Uterus (tissue), 4 donors: ENCODE data around the gene MKLN1. TPM values are rescaled to one million over a fixed set of nuclear protein-coding genes. Genes with fewer than 3 reads are reported as not detected.
A peak's percentile ranks its signal among the peaks of the same experiment; 100 is the strongest.

Experiments
- DNase-seq, 2 donors: peaks; one replicate each; pipeline ENCODE4 v3.0.0-alpha.2; 2019 to 2020
- H3K27ac ChIP-seq, 2 donors: fragments of 200-600 bp; sonication (generic); 1 replicate in 1 of 2; 2 replicates in 1 of 2; pipeline ENCODE4 v1.5.1; 2016 to 2018
- H3K27me3 ChIP-seq, 2 donors: fragments of 200-600 bp; sonication (generic); one replicate each; pipeline ENCODE4 v1.5.1; 2018 to 2019; ENCODE audit warnings: control low read depth in 1 of 2
- H3K36me3 ChIP-seq, 2 donors: fragments of 200-600 bp; sonication (generic); one replicate each; pipeline ENCODE4 v1.5.1; 2019; ENCODE audit warnings: control low read depth in 1 of 2
- H3K4me1 ChIP-seq, 2 donors: fragments of 200-600 bp; sonication (generic); one replicate each; pipeline ENCODE4 v1.5.1; 2018 to 2019; ENCODE audit warnings: control low read depth in 1 of 2
- H3K4me3 ChIP-seq, 2 donors: fragments of 200-600 bp; sonication (generic); 1 replicate in 1 of 2; 2 replicates in 1 of 2; pipeline ENCODE4 v1.5.1; 2018 to 2019; ENCODE audit warnings: mild to moderate bottlenecking in 1 of 2
- H3K9me3 ChIP-seq, 2 donors: fragments of 200-600 bp; sonication (generic); one replicate each; pipeline ENCODE4 v1.5.1; 2019; ENCODE audit warnings: control low read depth in 1 of 2
- POLR2A ChIP-seq, 2 donors: fragments of 450-650 bp; IDR thresholded peaks; one replicate each; pipeline ENCODE4 v1.6.1; 2016; ENCODE audit warnings: antibody characterized with exemption in 2 of 2, mild to moderate bottlenecking in 1 of 2, moderate library complexity in 1 of 2
- intact Hi-C: fragments of 100-400 bp; cut with DNase I; formaldehyde crosslinking; loops from one replicate; pipeline ENCODE4 v1.15.1; 2023; ENCODE audit warnings: low total_unique reads
- total RNA-seq, 4 donors: library from RNA; depleted of rRNA in 3 of 4; stranded (reverse); fragments of >200 nt in 3 of 4; gene quantifications; one replicate each; pipeline versions ENCODE4 v1.1.0 to v1.2.4, GENCODE V29; 2014 to 2023
- TF ChIP-seq, protein P1 (sequence below), 4 experiments: fragments of 200-600 bp in 2 of 4; fragments of 450-650 bp in 2 of 4; sonication (generic) in 2 of 4; IDR thresholded peaks; one replicate each; pipeline ENCODE4 v1.5.1; 2016 to 2019; ENCODE audit warnings: antibody characterized with exemption in 4 of 4, mild to moderate bottlenecking in 2 of 4, moderate library complexity in 1 of 4
- donor health status: DM: yes; HTN: yes; CAD: no.

The MKLN1 gene
- total RNA-seq, 4 donors from 2014 or later, result 52.9 to 311 (median 128) TPM

DNA sequence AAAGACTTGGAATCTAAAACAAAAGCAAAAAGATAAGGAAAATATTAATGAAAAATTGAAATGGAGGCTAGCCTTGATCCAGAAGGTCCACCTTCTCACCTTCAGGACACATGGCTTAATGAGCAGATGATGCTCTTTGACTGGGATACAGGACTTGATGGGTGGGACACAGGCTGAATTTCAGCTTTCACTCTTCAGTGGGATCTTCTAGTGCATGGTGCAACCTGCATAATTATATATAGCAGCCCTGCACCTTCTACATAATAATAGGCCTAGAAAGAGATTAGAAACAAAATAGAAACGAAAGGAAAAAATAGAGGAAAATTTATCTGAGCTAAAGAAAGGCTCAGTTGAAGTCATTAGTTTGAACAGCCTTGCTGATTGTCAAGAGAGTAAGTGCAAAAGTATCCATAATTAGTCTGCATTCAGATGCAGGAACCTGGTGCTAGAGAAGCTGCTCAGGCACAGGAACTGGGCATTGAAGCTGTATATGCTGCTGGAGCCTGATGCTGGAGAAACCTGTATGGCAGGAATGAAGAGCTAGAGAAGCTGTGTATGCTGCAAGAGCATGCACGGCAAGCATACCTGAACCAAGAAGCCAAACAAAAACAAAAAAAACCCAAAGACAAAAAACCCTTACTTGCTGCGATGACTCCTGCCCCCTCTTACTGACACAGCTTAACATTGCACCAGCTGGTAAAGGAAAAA, 19.4 kb downstream of the MKLN1 start:
- DNase-seq, result no peak
- Histone ChIP-seq H3K4me1 (peaks cover 0 to 6% of the 10 kb centered on the region in 2 donors), H3K27ac (no peak overlapping the region), H3K27me3 (no peaks in the 10 kb centered on the region), H3K4me3 (no peak overlapping the region), H3K9me3 (no peaks in the 10 kb centered on the region), H3K36me3 (no peaks in the 10 kb centered on the region)
- intact Hi-C loops, result no loop called here
- no peak for TF ChIP-seq POLR2A (IDR thresholded peaks at IDR 0.05)
- TF ChIP-seq, protein P1, sequence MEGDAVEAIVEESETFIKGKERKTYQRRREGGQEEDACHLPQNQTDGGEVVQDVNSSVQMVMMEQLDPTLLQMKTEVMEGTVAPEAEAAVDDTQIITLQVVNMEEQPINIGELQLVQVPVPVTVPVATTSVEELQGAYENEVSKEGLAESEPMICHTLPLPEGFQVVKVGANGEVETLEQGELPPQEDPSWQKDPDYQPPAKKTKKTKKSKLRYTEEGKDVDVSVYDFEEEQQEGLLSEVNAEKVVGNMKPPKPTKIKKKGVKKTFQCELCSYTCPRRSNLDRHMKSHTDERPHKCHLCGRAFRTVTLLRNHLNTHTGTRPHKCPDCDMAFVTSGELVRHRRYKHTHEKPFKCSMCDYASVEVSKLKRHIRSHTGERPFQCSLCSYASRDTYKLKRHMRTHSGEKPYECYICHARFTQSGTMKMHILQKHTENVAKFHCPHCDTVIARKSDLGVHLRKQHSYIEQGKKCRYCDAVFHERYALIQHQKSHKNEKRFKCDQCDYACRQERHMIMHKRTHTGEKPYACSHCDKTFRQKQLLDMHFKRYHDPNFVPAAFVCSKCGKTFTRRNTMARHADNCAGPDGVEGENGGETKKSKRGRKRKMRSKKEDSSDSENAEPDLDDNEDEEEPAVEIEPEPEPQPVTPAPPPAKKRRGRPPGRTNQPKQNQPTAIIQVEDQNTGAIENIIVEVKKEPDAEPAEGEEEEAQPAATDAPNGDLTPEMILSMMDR (IDR thresholded peaks at IDR 0.05), result no peak

DNA sequence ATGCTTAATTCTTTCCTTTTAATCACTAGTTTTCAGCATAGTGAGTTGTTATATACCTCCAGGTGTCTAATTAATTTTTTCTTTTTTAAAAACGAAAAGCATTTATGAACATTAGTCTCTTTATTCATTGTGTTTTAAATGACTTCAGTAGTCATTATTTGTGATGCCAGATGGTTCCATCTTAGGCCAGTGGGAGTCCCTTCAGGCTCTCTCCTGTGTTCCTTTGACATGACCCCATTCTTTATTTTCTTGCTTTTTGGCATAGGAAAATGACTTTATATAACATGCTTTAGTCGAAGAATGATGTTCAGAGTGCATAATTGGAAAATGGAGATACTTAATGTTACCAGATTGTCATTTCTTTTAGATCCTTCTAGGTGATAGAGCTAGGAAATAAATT, 24.4 kb downstream of the MKLN1 start:
- Histone ChIP-seq H3K27ac (peak overlapping the region in 1 of 2 donors; percentile 48), H3K4me1 (peaks cover 0 to 23% of the 10 kb centered on the region in 2 donors), H3K4me3 (no peak overlapping the region), H3K9me3 (no peaks in the 10 kb centered on the region), H3K27me3 (no peaks in the 10 kb centered on the region), H3K36me3 (no peaks in the 10 kb centered on the region)
- intact Hi-C loops, result no loop called here
- DNase-seq, result no peak
- TF ChIP-seq POLR2A (IDR thresholded peaks at IDR 0.05), result no peak
- TF ChIP-seq, protein P1 (IDR thresholded peaks at IDR 0.05), result no peak

DNA sequence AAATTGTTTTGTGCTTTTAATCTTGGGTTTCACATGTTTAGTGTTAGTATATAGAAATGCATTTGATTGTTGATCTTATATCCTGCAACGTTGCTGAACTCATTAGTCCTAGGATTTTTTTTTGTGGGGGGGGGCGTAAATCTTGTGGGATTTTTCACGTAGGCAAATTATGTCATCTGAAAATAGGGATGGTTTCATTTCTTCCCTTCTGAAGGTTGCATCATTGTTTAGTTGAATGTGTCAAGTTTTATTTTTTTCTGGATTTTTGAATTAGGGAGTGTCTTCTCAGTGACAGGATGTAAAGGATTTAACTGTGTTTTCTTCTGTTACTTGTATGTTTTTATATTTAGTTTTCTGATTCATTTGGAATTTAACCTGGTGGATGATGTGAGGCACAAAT, 26.7 kb downstream of the MKLN1 start:
- peaks cover 0 to 25% of the 10 kb centered on the region in 2 donors for H3K4me1 ChIP-seq
- no peak overlapping the region for H3K4me3 ChIP-seq
- no peaks in the 10 kb centered on the region for H3K36me3 ChIP-seq
- peak overlapping the region in 1 of 2 donors; percentile 8 for H3K27ac ChIP-seq
- intact Hi-C loops, result no loop called here
- TF ChIP-seq, protein P1 (IDR thresholded peaks at IDR 0.05), result no peak
- TF ChIP-seq POLR2A (IDR thresholded peaks at IDR 0.05), result no peak
- DNase-seq, result no peak
- no peaks in the 10 kb centered on the region for H3K27me3 ChIP-seq
- H3K9me3 ChIP-seq, result no peaks in the 10 kb centered on the region

DNA sequence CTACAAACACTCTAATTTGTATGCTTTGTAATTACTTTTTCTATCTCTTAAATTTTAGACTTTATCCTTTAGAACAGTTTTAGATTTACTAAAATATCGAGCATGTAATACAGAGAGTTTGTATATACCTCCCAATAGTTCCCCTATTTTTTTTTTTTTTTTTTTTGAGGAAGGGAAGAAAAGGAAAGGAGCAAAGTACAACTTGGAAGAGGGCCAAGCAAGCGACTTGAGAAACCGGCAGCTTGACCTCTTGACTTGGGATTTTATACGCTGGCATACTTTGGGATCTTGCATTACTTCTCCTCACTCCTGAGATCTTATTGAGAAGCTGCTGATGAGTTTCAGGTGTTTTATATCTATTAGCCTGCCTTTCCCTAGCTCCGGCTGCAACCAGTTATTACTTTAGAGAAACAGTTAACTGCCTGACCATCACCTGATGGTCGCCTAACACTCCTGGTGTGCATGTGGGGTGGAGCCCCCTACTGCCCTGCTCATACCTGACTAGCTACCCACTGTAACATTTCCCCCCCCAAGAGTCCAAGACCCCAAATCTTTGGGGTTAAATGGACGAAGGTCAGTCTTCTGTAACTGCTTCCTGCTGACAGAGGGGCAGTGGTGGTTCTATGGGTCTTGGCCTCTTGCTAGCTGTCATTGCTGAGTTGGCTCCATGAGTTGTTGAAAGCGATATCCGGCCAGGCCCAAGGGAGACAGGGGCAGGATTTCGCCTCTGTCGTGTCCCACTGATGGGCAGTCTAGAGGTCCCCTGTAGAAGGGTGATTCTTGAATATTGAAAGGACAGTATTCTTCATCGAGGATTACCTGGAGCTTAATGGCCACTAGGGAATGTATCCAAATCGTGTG, 28.5 kb downstream of the MKLN1 start:
- Histone ChIP-seq H3K27me3 (no peaks in the 10 kb centered on the region), H3K9me3 (no peaks in the 10 kb centered on the region), H3K27ac (peak overlapping the region in 1 of 2 donors; percentile 69), H3K4me3 (no peak overlapping the region), H3K36me3 (no peaks in the 10 kb centered on the region), H3K4me1 (peaks cover 0 to 25% of the 10 kb centered on the region in 2 donors)
- no peak for DNase-seq
- TF ChIP-seq, protein P1 (IDR thresholded peaks at IDR 0.05), result no peak
- no peak for TF ChIP-seq POLR2A (IDR thresholded peaks at IDR 0.05)
- intact Hi-C loops, result no loop called here
